Left forelimb (tissue), 1 donor: ENCODE data around the gene PEPD.
A peak's percentile ranks its signal among the peaks of the same experiment; 100 is the strongest.

ENCODE experiments used
- DNase-seq: peaks from one replicate; pipeline ENCODE4 v3.0.0-alpha.2; 2018; ENCODE audit warnings: low spot score

PEPD gene

DNA sequence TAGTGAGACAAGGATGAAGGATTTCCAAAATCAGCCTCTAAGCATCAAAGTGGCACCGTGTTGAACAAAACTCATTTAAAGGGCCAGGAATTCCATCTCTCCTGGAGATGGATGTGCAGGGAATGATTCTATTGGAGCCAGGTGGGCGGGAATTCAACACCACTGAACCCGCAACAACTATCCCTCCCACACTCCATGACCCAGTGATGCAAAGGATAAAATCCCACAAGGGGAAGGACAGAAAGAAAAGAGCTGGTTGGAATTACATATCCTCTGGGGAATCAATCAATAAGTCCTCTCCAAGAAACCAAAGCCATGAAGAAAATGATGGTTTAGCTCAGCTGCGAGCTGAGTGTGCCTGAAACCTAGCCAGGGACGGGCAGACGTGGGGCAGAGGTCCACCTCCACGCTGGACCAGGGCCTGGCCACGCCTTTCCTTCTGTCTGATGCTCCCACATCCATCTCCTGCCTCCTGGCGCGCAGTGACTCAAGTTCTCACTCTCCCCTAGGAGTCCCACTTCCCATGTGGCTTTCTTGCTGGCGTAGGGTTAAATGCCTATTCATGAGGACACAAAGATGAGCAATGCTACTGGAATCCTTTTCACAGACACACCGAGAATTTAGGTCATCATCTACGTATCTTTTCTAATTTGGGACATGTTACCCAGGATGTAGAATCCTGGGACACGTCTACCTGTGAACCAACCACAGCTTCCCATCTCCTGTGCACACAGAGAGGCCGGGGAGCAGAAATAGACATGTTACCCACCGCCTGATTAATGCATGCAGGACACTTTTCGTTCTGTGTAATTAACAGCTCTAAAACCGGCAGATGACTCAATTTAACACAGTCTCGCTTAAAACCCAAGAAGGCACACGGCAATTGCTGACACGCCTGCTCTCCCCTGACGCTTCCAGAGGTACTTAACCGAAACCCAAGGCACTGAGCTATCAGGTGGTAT is 48.6 kb downstream of the PEPD start:
- peak; percentile 30 for DNase-seq

- DNase-seq: peak; percentile 53
Measured at GRCh38 chr19:33472226-33472625, 49.4 kb downstream of the PEPD start.

GRCh38 chr19:33471111-33471996 is 50.2 kb downstream of the PEPD start:
- peak; percentile 33 for DNase-seq

DNA sequence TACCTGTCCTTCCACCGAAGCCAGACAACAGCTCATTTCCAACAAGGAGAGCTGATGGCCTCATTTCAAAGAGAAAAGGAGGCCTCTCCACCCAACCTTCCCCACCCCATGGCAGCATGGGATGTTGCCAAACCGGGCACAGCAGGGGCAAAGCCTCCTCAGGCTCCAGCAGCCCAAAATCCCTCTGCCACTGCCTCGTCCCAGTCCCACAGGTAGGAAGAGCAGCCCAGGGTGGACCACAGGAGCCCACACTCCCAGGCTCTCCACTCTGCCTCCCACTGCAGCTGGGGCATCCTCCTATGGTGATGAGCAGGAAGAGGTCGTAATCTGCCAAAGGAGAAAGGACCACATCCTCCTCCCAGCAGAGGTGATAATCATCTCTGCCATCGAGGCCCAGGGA is 50.9 kb downstream of the PEPD start:
- DNase-seq: peak; percentile 44

DNA sequence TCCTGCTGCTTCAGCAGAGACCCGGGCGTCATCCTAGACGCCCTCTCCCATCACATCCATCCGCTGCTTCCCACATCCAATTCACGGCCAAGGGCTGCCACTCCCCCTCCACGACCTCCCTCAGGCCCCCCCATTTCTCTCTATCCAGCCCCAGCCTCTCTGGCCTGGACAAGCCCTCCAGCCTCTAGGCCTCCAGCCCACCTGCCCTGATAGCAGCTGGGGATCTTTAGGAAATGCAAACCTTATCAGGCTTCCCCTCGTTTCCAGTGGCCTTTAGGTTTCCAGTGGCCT is 51.6 kb downstream of the PEPD start:
- DNase-seq: no peak

DNA sequence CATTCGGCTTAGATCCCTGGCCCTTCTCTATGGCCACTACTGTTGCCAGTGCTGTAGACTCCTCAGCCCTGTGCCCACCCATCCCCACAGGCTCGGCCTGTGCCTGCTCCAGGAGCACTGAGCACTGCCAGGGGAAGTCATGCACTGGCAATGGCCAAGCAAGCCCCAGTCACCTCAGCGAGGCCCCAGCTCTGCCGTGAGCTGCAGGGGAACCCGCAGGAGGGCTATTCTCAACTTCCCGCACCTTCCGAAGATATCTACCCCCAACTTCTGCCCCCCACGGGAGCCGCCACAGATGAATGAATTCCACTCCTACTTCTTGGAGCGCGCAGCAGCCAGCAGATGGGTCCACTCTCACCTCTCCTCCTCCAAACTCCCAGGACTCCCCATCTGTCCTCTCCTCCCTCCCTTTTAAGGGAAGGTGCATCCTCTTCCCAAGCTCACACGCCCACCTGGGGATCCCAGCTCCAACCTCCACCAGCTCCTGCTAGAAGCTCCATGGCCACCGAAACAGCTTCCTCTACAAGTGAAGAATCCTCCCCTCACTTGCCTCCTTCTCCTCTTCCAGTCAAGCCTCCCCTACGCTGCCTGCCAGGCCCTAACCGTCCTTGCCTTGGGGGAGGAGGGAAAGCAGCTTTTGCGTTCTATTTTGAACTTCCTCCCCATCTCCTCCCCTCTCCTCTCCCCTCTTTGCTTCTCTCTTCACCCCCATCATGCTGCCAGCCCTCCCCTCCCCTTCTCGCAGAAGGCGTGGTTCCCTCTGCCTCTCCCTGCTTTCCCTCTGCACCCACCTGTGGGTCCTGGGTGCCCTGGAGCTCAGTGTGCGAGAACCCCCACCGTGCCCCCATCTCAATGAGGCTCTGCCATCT is 52.2 kb downstream of the PEPD start:
- DNase-seq: peak; percentile 34

DNA sequence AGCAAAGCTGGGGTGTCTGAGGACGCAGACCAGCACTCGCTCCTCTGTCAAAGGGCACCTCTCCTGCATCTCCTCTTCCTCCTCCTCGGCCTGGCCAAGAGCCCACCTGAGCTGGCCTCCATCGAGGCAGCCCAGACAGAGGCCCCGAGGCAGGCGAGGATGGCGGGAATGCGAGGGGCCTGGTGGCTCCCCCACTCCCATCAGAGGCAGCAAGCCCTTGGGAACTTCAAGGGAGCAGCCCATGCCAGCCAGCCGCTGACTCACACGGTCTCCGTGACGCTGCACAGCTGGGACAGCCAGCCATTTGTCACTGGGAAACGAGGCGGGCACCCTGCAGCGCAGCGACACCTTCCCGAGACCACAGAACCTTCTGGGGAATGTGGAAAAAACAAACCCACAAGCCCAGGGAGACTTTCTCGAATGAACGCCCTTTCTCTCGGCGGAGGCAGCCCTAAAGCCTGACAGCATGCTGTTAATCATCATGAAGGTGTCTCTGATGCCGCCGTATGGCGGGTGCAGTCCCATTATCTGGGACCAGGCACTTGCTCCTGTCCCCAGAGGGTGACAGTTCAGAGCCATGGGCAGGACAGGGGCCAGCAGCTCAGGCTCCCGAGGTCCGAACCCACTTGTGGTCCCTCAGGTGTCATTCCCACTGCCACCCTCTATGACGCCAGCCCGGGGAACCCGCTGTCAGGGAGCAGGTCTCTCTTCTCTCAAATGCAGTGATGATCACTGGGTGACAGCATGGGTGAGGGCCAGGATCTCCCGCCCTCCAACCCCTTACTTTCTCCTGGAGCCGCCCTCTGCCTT is 53.0 kb downstream of the PEPD start:
- peak; percentile 42 for DNase-seq

- no peak for DNase-seq
Measured at GRCh38 chr19:33467851-33468250, 53.7 kb downstream of the PEPD start.

DNA sequence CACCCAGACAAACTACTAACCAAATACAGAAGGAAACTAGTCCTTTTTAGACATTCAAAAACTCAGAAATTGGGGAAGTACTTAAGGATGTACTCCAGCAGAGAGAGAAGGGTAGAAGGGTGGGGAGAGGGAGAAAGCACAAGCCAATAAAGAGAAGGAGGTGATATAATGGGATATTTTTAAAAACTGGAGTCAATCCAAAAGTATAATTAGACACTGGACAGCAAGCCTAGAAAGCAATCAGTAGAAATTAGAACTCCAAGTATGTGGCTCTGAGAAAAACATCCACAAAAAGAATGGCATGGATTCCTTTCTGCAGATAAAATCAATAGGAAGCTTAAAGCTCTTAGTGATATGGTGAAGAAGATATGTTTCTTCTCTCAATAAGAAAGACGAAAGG is 55.8 kb downstream of the PEPD start:
- no peak for DNase-seq

DNA sequence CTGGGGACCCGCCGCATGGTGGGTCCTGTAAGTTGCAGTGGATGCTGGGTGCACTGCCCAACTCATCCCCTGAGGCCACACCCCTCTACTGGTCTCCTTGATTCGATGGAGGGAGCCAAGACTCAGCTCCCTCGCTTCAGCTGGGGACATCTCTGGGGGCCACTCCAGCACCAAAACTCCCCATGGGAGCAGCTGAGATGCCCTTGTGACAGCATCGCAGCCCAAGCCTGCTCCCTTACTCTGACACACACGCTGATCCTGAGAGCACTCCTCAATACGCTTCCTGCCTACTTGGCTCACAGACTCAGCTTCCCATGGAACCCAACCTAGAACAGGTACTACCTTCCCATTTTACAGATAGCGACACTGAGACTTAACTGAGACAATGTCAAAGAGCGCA is 56.2 kb downstream of the PEPD start:
- DNase-seq: peak; percentile 18

GRCh38 chr19:33464733-33465115 is 56.9 kb downstream of the PEPD start:
- no peak for DNase-seq

GRCh38 chr19:33464010-33464732 is 57.4 kb downstream of the PEPD start:
- DNase-seq: peak; percentile 30

GRCh38 chr19:33463199-33463598 is 58.4 kb downstream of the PEPD start:
- peak; percentile 5 for DNase-seq

DNA sequence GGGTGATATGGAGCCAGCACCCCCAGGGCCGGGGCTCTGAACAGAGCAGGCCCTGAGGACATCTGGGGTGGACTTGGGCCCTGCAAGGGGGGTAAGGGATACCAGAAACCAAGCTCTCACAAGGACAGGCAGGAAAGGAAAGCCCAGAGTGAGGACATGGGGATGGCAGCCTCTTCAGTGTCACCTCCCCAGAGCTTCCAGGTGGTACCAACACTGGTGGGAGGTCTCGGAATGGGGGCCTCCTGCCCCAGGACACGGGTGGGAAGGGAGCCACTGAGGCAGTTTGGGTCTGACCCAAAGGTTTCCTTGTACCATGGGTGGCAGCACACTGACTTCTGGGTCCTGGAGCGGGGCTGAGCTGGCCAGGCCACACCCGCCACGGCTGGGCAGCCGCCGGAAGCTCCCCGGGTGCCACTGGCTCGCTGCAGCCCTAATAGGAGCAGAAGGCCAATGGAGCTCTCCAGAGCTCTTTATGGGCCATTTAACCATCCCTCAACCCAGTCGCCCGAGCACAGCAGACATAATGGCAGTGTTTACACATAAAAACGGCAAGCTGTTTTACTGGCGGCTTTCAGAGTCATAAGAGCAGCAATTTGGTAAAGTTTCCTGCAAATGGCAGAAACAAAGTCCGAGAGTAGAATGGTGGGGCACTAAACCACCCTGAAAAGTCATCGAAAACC is 59.3 kb downstream of the PEPD start:
- peak; percentile 42 for DNase-seq

- DNase-seq: peak; percentile 23
Measured at GRCh38 chr19:33461256-33462111, 60.1 kb downstream of the PEPD start.

GRCh38 chr19:33460221-33460908 is 61.2 kb downstream of the PEPD start:
- peak; percentile 46 for DNase-seq

- DNase-seq: peak; percentile 49
Measured at GRCh38 chr19:33459222-33460090, 62.1 kb downstream of the PEPD start.
